Bronchial epithelial cell (primary cell): ENCODE data around the gene ANKRD53. TPM values are rescaled to one million over a fixed set of nuclear protein-coding genes. Genes with fewer than 3 reads are reported as not detected.

ENCODE experiments used
- DNase-seq: peaks from one replicate; pipeline ENCODE4 v3.0.0-alpha.2; 2010; ENCODE audit warnings: low read depth
- FAIRE-seq: peaks from 2 replicates; lab custom pipeline; 2011; peaks lifted over from hg19 to GRCh38; lab: Jason Lieb, UNC
- H3K27me3 ChIP-seq: 2 replicates; pipeline ENCODE4 v1.5.1; 2011; ENCODE audit warnings: low read length; ENCODE audit not compliant: control insufficient read depth, insufficient read depth
- H3K36me3 ChIP-seq: 2 replicates; pipeline ENCODE4 v1.5.1; 2011; ENCODE audit warnings: low read length; ENCODE audit not compliant: control insufficient read depth, insufficient read depth
- H3K4me3 ChIP-seq: 2 replicates; pipeline ENCODE4 v1.5.1; 2011; ENCODE audit warnings: mild to moderate bottlenecking, low read depth, low read length, control low read depth
- total RNA-seq: library from RNA; depleted of rRNA; stranded (reverse); fragments of >200 nt; gene quantifications from 2 replicates; pipeline ENCODE4 v1.2.1, GENCODE V29; 2014
- TF ChIP-seq, protein P1 (sequence below): IDR thresholded peaks from 2 replicates; pipeline ENCODE4 v1.5.1; 2011; ENCODE audit warnings: mild to moderate bottlenecking, moderate library complexity, low read length, control low read depth, inconsistent platforms; ENCODE audit not compliant: insufficient read depth, severe bottlenecking

The ANKRD53 gene
- total RNA-seq, 1 donor from 2014 or later = not detected

DNA sequence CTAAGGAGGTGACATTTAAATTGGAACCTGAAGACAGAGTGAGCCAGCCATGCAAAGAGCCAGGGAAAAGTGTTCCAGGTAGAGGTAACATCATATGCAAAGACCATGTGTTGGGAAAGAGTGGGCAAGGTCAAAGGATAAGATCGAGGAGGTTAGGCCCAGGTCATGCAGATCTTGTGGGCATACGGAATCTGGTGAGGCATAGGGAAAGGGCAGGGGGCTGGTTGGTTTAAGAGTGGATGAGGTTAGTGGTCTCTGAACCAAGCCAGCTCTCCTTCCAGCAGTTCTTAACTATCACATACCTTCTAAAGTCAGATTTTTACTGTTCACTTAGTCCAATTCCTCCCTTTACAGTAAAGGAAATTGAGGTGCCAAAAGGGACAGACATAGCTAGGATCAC is 3.0 kb downstream of the ANKRD53 start:
- peaks cover 1% of the 10 kb centered on the region for H3K36me3 ChIP-seq
- DNase-seq (no peak), FAIRE-seq (no peak)
- no peaks in the 10 kb centered on the region for H3K27me3 ChIP-seq
- H3K4me3 ChIP-seq = no peak overlapping the region
- TF ChIP-seq, protein P1, sequence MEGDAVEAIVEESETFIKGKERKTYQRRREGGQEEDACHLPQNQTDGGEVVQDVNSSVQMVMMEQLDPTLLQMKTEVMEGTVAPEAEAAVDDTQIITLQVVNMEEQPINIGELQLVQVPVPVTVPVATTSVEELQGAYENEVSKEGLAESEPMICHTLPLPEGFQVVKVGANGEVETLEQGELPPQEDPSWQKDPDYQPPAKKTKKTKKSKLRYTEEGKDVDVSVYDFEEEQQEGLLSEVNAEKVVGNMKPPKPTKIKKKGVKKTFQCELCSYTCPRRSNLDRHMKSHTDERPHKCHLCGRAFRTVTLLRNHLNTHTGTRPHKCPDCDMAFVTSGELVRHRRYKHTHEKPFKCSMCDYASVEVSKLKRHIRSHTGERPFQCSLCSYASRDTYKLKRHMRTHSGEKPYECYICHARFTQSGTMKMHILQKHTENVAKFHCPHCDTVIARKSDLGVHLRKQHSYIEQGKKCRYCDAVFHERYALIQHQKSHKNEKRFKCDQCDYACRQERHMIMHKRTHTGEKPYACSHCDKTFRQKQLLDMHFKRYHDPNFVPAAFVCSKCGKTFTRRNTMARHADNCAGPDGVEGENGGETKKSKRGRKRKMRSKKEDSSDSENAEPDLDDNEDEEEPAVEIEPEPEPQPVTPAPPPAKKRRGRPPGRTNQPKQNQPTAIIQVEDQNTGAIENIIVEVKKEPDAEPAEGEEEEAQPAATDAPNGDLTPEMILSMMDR = no peak

DNA sequence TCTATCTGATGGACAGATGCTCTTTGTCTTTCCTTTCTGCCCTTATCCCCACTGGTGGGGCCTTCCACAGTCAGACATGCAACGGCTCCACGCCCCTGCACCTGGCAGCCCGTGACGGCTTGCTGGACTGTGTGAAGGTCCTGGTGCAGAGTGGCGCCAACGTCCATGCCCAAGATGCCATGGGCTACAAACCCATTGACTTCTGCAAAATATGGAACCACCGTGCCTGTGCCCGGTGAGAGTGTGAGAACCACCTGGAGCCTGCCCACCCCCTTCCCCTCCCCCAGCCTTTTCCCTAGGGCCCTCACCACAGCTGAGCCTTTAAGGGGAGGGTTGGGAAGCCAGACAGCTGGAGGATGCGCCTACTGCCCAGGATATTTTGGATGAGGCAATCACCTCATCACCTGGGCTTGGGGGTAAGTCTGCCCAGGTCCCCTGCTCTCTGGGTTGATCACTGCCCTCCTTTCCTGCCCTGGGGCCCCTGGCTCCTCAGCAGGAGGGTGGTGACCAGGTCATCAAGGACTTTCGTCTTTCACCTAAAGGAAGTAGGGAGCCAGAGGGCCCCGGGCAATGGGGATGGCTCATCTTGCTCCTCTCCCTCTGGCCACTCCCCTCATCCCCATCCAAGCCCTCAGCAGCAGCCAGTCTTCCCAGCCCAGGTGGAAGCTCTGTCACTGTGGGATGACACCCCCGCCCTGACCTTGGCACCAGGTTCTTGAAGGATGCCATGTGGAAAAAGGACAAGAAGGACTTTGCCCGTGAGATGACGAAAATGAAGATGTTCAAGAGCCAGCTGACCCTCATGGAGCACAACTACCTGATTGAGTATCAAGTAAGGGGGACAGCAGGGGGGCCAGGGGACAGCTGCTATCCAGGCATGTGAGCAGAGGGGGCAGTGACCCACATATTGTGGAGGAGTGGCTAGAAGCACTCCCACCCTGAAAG is 3.7 kb downstream of the ANKRD53 start:
- DNase-seq (no peak), FAIRE-seq (peak; percentile 28)
- Histone ChIP-seq H3K27me3 (no peaks in the 10 kb centered on the region), H3K36me3 (peaks cover 3% of the 10 kb centered on the region), H3K4me3 (no peak overlapping the region)
- TF ChIP-seq, protein P1 = no peak

DNA sequence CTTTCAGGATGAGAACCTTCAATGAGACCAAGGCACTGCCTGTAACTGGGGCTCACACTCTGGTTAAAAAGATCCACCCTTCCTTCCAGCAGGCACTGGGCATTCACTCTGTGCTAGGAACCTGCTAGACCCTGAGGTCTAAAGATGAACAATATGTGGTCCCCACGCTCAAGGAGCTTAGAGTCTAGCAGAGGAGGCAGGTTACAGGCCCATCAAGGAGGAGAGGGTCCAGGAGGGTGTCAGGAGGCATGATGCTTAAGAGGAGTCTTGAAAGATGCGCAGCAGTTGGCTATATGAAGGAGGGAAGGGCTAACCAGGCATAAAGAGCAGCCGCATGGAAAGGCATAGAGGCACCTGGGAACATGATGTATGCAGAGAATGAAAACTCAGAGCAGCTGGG is 4.5 kb downstream of the ANKRD53 start:
- no peaks in the 10 kb centered on the region for H3K27me3 ChIP-seq
- DNase-seq (no peak), FAIRE-seq (peak; percentile 73)
- TF ChIP-seq, protein P1 = no peak
- H3K4me3 ChIP-seq = no peak overlapping the region
- H3K36me3 ChIP-seq = peaks cover 5% of the 10 kb centered on the region

DNA sequence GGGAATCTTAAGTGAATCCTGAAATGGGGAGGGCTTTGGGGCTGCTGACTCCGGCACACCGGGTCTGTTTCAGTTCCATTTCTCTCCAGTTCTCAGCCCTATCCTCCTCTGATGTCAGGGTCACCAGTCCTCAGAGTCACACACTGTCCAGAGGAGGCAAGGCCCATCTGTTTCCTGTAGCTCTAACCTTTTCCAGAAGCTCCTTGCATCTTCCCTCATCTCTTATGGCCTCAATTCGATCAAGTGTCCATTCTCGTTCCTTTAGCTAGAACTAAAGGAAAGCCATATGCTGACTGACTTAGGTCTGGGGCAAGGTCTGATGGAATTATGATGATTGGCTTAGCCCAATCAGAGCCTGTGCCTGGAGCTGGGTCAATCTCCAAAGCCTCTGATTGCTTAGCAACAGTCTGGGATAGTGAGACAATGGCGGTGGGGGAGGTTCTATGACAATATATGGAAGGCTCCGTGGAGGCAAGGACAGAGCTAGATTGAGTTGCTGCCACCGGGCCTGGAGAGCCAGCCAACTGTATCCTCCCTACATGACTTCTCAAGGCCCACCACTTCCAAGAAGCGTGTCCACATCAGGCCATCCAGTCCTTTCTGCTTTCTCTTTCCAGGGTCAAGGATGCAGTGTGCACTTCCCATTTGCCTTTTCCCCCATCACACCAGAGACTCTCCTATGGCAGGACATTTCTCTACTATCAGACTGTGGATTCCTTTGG is 5.2 kb downstream of the ANKRD53 start:
- DNase-seq (no peak), FAIRE-seq (peak; percentile 60)
- H3K27me3 ChIP-seq = no peaks in the 10 kb centered on the region
- peaks cover 10% of the 10 kb centered on the region for H3K36me3 ChIP-seq
- TF ChIP-seq, protein P1 = no peak
- H3K4me3 ChIP-seq = no peak overlapping the region

DNA sequence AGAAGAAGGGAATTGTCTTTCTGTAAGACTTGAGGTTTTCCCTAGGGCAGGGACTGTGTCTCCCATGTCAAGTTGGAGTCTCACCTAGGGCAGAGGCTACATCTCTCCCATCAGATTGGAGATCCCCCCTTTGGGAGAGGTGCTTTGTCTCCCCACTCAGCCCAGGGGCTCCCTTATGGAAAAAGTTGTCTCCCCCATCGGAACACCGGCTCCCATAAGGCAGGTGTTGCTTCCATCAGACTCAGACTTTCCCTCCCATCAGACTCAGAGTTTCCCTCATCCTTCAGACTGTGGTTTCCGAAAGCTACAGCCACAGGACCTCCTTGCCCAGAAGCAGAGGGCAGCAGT is 5.8 kb downstream of the ANKRD53 start:
- H3K27me3 ChIP-seq = no peaks in the 10 kb centered on the region
- TF ChIP-seq, protein P1 = no peak
- DNase-seq (no peak), FAIRE-seq (no peak)
- H3K4me3 ChIP-seq = no peak overlapping the region
- H3K36me3 ChIP-seq = peaks cover 14% of the 10 kb centered on the region
